HepG2 (cell line): ENCODE measurements around the gene INTS12.

Experiments used
- CTCF ChIP-seq: sonication (generic); formaldehyde crosslinking; IDR thresholded peaks from 2 replicates; pipeline ENCODE4 v1.5.0; 2020; ENCODE audit warnings: mild to moderate bottlenecking, missing genetic modification reagents, moderate library complexity
- FOSL1 ChIP-seq: sonication (generic); formaldehyde crosslinking; IDR thresholded peaks from 2 replicates; pipeline ENCODE4 v1.9.0; 2021; ENCODE audit warnings: missing genetic modification reagents, borderline replicate concordance
- RELA ChIP-seq: sonication (generic); formaldehyde crosslinking; IDR thresholded peaks from 2 replicates; pipeline ENCODE4 v1.4.0; 2020; ENCODE audit warnings: missing genetic modification reagents
- SMARCC2 ChIP-seq: fragments of 450-650 bp; IDR thresholded peaks from 2 replicates; pipeline ENCODE4 v1.6.1; 2017; ENCODE audit warnings: antibody characterized with exemption, mild to moderate bottlenecking
- SMC3 ChIP-seq: IDR thresholded peaks from 2 replicates; pipeline ENCODE4 v1.6.1; 2011; ENCODE audit warnings: low read length, improper control_type of control experiment
- SP1 ChIP-seq, 2 experiments: fragments of 450-650 bp in 1 of 2; sonication (generic) in 1 of 2; formaldehyde crosslinking in 1 of 2; IDR thresholded peaks; 2 replicates each; pipeline versions ENCODE4 v1.4.0 to v1.6.1; 2016 to 2020; ENCODE audit warnings: missing genetic modification reagents in 1 of 2
- SRSF1 ChIP-seq: fragments of 200-400 bp; formaldehyde crosslinking; optimal IDR thresholded peaks from 2 replicates; pipeline ENCODE3; 2017; ENCODE audit warnings: mild to moderate bottlenecking, low read depth, low read length, moderate library complexity
- ZBTB2 ChIP-seq: sonication (generic); formaldehyde crosslinking; IDR thresholded peaks from 2 replicates; pipeline ENCODE4 v1.8.0; 2022; ENCODE audit warnings: low read depth, missing genetic modification reagents

- TF ChIP-seq SP1 (IDR thresholded peaks at IDR 0.05) (no peak), SP1 (CRISPR knock-in tag; IDR thresholded peaks at IDR 0.05) (no peak), SMC3 (no peak), ZBTB2 (no peak), SMARCC2 (no peak), RELA (CRISPR knock-in tag) (no peak), SRSF1 (no peak), FOSL1 (no peak), CTCF (CRISPR knock-in tag) (no peak)
Observed at GRCh38 chr4:105641845-105642244, 66.6 kb downstream of the INTS12 start.
